HG02885 (cell line): ENCODE results near the gene LYSMD1.

Experiments
- ATAC-seq: cut with Tn5 transposase; IDR thresholded peaks from one replicate; pipeline ENCODE4 v1.9.1; 2021; ENCODE audit warnings: mild to moderate bottlenecking; ENCODE audit not compliant: unreplicated experiment, poor library complexity

LYSMD1 gene

DNA sequence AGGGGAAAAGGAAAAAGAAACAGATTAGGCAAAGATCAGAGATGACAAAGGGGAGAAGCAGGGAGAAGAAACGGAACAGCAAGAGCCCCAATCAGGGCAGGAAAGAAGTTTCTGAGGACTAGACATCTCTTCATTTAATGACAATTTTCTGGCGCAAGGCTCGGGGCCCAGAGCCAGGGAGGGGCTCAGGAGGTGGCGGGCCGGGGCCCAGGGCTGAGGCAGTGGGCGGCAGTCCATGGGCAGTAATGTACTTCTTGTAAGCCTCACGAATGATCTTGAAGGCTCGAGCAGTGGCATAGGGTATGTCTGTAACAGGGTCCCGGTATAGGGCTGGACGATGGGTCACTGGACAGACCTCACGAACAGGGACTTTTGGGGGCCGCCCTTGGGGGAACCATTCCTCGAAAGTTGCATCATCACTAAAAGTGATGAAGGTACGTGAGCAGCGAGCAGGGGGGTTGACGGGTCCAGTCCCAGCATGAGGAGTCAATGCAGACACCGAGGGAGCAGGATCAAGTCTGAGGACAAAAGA lies 10.9 kb upstream of the LYSMD1 start:
- ATAC-seq, result no peak

- no peak for ATAC-seq
These were observed 10.2 kb upstream of the LYSMD1 start, which contains the start of gene TMOD4 for GRCh38 chr1:151175863-151176262. Gene TMOD4 (minus strand): TSS chr1:151175981. CDS start chr1:151174875, 1,106 bp downstream.

DNA sequence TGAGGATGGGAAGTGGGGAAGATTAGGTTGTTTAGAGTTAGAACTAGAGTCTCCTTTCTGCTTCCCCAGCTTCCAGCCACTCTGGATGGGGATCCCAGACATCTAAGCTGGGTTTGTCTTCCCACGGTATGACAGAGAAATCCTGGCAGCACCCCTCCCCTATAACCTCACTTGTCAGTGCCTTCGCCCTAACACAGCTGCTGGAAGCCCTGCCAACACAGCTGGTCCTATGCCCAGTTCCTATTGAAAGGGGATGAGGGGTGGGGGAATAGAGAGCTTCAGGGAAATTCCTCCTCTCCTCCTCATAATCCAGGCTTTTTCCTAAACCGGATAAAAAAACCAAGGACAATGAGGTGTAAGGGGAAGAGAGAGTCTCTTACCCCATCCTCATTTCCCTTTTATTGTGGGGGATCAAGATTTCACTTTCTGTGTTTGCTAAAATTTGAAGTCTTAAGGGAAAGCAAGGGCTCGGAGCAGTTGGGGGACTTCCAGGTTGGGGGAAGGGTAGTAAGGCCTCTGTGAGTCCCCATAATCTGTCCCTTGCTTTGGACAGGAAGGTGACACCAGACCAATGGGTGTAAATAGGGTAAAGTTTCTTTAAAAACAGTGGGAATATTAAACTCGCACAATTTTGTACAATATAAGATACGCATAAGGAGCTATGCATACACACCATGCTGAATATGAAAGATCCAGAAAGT lies 9.5 kb upstream of the LYSMD1 start:
- no peak for ATAC-seq

GRCh38 chr1:151171190-151171589 lies 5.5 kb upstream of the LYSMD1 start:
- ATAC-seq, result no peak

GRCh38 chr1:151167116-151167515 lies 1.4 kb upstream of the LYSMD1 start:
- ATAC-seq, result no peak

DNA sequence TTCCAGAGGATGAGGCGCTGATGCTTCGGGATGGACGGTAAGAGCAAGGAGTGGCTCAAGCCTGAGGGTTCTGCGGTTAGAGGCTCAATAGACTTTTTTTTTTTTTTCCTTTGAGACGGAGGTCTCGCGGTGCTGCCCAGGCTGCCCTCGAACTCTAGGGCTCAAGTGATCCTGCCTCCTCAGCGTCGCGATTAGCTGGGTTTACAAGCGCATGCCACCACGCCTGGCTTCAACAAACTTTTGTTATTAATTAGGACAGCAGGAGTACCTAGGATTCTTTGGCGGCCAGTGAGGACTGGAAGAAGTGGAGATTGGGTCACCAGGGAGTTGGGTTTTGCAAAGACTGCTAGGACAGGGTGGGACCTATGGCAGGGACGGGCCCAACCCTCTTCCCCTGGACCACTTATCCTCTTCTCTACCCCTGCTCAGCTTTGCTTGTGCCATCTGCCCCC lies 829 bp upstream of the LYSMD1 start:
- ATAC-seq, result no peak

DNA sequence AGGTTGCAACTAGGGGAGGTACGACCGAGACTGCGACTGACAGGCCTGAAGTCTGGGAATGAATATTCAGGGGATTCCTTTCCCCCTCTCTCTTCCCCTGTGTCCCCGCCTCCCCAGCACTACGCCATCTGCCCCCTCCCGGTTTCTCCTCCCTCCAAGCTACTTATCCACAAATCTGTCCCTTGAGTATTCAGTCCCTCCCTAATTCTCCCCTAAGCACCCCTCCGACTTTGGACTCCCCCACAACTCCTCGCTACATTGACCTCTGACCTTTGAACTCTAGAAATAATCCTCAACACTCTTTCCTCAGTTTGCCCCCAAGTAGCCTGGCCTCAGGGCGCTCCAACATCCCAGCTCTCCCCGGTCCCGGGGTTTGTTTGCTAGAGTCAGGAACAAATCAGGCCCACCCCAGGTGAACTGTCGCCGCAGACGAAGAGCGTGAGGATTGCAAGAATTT lies 393 bp downstream of the LYSMD1 start:
- ATAC-seq, result no peak

DNA sequence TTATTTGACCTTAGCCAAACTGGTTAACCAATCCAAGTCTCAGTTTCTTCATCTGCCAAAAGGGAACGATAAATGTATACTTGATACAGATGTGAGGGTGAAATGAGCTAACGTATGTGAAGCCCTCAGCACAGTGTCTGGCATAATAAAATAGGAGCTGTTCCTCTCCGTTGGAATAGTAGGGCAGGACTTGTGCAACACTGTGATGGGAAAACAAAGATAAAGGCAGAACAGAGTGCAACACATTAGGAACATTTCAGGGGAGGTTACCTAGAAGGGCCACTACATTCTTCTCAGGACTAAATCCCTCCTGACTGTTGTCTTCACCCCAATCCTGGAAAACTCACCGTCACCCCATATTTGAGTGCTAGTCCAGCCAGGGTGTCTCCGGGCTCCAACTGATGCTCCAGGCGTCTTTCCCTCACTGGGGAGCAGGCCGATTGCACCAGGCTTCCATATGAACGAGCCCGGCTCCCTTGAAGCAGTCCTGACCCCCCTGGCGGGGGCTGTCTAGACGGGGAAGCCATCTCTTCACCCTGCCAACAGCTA lies 896 bp downstream of the LYSMD1 start:
- no peak for ATAC-seq

- no peak for ATAC-seq
These were observed 6.3 kb downstream of the LYSMD1 start for GRCh38 chr1:151159373-151159772.

DNA sequence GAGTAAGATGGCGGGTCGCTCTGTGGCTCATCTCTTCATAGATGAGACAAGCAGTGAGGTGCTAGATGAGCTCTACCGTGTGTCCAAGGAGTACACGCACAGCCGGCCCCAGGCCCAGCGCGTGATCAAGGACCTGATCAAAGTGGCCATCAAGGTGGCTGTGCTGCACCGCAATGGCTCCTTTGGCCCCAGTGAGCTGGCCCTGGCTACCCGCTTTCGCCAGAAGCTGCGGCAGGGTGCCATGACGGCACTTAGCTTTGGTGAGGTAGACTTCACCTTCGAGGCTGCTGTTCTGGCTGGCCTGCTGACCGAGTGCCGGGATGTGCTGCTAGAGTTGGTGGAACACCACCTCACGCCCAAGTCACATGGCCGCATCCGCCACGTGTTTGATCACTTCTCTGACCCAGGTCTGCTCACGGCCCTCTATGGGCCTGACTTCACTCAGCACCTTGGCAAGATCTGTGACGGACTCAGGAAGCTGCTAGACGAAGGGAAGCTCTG lies 6.9 kb downstream of the LYSMD1 start:
- no peak for ATAC-seq

DNA sequence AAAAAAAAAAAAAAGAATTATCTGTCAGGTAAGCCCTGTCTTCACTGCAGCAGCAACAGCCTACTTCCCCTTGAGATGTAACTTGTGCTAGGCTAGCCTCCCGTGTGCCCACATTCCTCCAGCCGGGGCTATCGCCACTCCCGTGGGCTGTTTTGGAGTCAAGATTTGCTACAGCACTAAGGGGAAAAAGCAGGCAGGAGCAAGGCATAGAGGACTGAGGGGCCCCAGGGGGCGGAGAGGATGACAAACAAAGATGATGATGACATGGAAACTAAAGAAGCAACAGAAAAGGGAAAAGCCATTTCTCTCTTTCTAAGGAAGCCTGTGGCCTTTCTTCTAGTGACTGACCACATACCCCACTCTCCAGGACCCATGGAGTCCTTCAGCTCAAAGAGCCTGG lies 7.4 kb downstream of the LYSMD1 start:
- ATAC-seq, result no peak

DNA sequence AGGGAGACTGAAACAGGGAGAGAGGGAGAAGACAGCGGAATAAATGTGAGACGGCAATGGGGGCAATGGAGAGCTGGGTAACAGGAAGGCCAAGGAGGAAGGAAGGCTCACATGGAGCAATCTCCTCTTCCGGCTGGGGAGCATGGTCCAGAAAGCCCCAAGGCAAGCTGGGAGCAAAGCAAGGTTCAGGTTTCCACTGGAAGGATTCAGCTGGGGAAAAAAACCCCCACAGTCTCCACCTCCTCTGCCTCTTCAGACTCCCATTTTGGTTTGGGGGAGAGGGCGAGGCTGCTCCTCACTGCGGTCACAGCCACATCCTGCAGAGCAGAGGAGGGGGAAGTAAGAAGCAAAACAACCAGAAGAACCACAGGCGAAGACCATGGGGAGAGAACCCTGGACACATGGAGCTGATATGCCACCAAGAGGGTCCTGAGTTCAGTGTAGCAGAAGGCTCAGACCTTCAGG lies 8.6 kb downstream of the LYSMD1 start:
- ATAC-seq, result no peak

DNA sequence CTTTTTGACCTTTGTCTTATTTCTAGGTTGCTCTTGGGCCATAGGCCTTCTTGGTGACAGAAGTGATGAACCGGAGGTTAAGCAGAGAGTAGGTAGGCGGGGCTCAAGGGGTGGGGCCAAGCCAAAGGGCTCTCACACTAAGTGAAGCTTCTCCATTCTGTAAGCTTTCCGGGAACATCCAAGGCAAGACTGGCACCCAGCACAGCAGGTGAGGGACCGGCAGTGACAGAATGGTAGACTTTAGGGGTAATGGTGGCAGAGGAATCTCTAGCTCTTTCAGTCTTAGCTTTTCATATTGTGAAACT lies 9.2 kb downstream of the LYSMD1 start, which contains the start of gene TNFAIP8L2:
Gene TNFAIP8L2 (plus strand): TSS at position 135 of the 305 bp plus-strand sequence. CDS start 2,049 bp downstream, outside the sequence.
- peak; percentile 62 for ATAC-seq

DNA sequence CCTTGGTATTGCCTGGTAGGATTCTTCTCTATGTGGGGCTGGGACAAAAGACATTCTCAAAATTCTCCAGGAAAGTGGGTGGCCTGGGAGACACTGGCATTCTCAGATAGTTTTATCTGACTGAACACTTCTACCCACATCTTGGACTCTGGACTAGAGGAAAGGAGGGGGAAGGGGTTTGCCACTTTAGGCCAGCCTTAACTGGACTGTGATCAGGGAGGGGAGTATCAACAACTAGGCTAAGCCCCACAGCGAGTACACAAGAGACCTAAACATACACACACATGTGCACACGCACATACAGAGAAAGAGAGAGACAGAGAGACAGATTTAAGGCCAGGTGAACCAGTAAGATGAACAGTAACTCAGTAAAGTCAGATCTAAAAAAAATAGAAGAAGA lies 18.0 kb downstream of the LYSMD1 start:
- ATAC-seq, result no peak

GRCh38 chr1:151147132-151147503 lies 18.6 kb downstream of the LYSMD1 start:
- ATAC-seq, result no peak

GRCh38 chr1:151146412-151147131 lies 19.1 kb downstream of the LYSMD1 start, which contains the start of gene SEMA6C:
Gene SEMA6C (minus strand): TSS chr1:151146631. CDS start chr1:151142621, 4,010 bp downstream.
- ATAC-seq, result peak; percentile 99

DNA sequence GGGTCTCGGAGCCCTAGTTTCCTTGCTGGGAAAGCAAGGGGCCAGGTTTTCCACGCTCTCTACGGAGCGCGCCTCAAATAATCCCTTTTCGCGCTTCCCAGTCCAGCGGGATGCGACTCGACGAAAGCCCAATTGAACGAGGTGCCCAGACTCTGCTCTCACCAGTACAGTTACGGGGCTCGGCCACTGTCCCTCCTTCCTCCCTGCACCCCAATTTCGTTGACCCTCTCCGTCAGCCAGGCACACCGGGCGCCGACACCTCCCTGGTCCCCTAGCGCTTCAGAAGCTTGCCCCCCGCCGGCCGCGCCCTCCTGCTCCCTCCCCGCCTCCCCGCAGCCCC lies 19.7 kb downstream of the LYSMD1 start:
- ATAC-seq, result no peak

GRCh38 chr1:151145304-151146071 lies 20.2 kb downstream of the LYSMD1 start:
- ATAC-seq, result no peak

GRCh38 chr1:151144474-151145303 lies 21.0 kb downstream of the LYSMD1 start:
- no peak for ATAC-seq
